ENCODE measurements around the gene ANKRD24. TPM values are rescaled to one million over a fixed set of nuclear protein-coding genes. Genes with fewer than 3 reads are reported as not detected.

The ANKRD24 gene
- total RNA-seq, 1 donor from 2014 or later = not detected

- no peak for DNase-seq (ENCODE audit: low read depth)
- no peak overlapping the region for H3K4me3 ChIP-seq (ENCODE audit: low read depth, low read length)
- TF ChIP-seq CTCF (conservative IDR thresholded peaks at IDR 0.05; ENCODE audit: low read depth, low read length) = no peak
Measured at GRCh38 chr19:4194353-4194752, 11.9 kb downstream of the ANKRD24 start.

GRCh38 chr19:4196009-4196408 lies 13.5 kb downstream of the ANKRD24 start:
- no peak for TF ChIP-seq CTCF (conservative IDR thresholded peaks at IDR 0.05; ENCODE audit: low read depth, low read length)
- H3K4me3 ChIP-seq (ENCODE audit: low read depth, low read length) = no peak overlapping the region
- DNase-seq (ENCODE audit: low read depth) = no peak

GRCh38 chr19:4196587-4197148 lies 14.2 kb downstream of the ANKRD24 start:
- no peak for TF ChIP-seq CTCF (conservative IDR thresholded peaks at IDR 0.05; ENCODE audit: low read depth, low read length)
- no peak for DNase-seq (ENCODE audit: low read depth)
- no peak overlapping the region for H3K4me3 ChIP-seq (ENCODE audit: low read depth, low read length)

DNA sequence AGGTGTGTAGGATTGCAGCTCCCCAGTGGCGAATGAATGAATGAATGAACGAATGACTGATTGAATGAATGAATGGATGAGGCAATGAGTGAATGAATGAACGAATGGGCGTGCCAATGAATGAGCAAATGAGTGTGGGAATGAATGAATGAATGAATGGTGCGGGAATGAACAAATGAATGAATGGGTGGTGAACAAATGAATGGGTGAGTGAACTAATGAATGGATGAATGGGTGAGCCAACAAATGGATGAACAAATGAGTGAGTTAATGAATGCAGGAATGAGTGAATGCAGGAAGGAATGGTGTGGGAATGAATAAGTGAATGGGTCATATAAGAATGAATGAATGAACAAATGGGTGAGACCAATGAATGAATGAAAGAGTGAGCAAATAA lies 14.7 kb downstream of the ANKRD24 start:
- no peak for TF ChIP-seq CTCF (conservative IDR thresholded peaks at IDR 0.05; ENCODE audit: low read depth, low read length)
- H3K4me3 ChIP-seq (ENCODE audit: low read depth, low read length) = no peak overlapping the region
- no peak for DNase-seq (ENCODE audit: low read depth)

DNA sequence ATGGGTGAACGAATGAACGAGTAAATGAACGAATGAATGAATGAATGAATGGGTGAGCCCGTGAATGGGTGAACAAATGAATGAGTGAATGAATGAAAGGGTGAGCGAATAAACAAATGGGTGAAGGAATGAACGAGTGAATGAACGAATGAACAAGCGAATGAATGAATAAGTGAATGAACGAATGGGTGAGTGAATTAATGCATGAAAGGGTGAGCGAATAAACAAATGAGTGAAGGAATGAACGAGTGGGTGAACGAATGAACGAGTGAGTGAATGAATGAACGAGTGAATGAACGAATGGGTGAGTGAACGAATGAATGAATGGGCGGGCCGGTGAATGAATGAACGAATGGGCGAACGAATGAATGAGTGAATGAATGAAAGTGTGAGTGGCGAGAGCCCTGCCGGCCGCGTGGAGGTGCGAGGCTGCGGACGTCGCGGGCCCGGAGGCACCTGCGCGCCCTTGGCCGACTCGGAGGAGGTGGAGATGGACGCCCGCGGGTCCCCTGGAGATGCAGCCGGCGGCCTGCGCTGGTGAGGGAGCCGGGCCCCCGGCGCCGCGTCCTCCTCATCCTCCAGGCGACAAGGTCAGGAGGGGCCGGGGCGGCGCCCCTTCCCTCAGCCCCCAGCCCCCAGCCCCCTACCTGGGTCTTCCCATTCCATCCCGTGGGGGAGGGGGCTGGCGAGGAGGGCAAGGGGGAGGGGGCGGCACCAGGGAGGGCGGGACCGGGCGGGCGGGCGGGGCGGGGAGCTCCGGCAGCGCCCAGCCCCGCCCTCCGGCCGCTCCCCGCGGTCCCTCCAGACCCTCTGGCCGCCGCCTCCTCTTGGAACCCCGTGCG lies 15.4 kb downstream of the ANKRD24 start:
- no peak for TF ChIP-seq CTCF (conservative IDR thresholded peaks at IDR 0.05; ENCODE audit: low read depth, low read length)
- DNase-seq (ENCODE audit: low read depth) = no peak
- no peak overlapping the region for H3K4me3 ChIP-seq (ENCODE audit: low read depth, low read length)

GRCh38 chr19:4198467-4199126 lies 16.1 kb downstream of the ANKRD24 start:
- no peak for DNase-seq (ENCODE audit: low read depth)
- no peak overlapping the region for H3K4me3 ChIP-seq (ENCODE audit: low read depth, low read length)
- TF ChIP-seq CTCF (conservative IDR thresholded peaks at IDR 0.05; ENCODE audit: low read depth, low read length) = no peak

Measured in epithelial cell of proximal tubule (primary cell).